ENCODE results near the gene ZXDC. TPM values are rescaled to one million over a fixed set of nuclear protein-coding genes. Genes with fewer than 3 reads are reported as not detected.

The ZXDC gene
- total and polyA plus RNA-seq, 2 donors (not counting 1 experiment from before 2014, with no cell fraction given), result 38.9 to 70.9 TPM

DNA sequence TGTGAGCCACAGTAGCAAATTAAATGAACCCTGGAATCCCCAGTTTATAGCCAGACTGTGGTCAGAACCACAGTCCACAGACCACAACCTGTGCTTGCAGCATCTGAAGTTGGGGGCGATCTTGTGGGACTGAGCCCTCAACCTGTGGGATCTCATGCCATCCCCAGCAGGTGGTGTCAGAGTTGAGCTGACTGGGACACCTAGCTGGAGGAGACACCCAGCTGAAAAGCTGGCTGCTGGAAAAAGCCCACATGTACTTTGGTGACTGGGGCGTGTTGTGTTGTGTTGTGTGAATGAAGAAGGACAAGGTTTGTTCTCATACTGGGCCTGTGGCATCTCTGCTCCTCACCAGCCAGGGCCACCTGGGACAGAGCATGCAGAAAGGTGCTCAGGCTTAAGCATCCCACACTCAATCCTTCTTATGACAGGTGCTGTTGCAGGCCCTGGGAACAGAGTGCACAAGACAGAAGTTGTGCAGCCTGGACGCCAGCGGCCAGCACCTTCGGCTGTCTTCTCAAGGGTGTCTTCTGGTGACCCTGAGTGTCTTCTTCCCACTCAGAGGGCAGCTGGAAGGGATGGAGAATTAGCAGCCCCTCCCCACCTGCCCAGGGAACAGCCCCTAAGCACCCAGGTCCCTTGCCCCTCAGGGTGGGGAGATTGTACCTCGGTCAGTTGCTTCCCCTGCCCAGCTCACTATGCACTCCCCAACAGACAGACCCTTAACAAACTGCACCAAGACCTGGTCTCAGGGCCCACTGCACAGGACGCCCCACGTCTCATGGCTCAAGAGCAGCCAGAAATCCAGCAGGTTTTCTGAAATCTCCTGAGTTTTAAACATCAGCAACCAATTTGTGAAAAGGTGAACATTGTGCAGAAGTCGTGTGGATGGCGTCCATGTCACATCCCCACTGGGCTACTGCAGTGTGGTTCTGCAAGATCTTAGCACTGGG, 44.1 kb upstream of the ZXDC start:
- DNase-seq (no peak), ATAC-seq (ENCODE audit: low read depth) (no peak)
- H3K4me1 ChIP-seq (ENCODE audit: control insufficient read depth in 2 of 2, insufficient read depth in 2 of 2, low read length in 2 of 2), result peaks cover 0 to 7% of the 10 kb centered on the region in 2 donors
- H3K27ac Mint-ChIP-seq, result no peak overlapping the region
- H3K27me3 ChIP-seq (replicated peaks in 1 of 4; ENCODE audit: control extremely low read depth in 1 of 4, control insufficient read depth in 3 of 4, insufficient read depth in 4 of 4, low read length in 3 of 4), result peaks cover 0 to 24% (median 8%) of the 10 kb centered on the region in 4 experiments
- peaks cover 18% of the 10 kb centered on the region for H3K27me3 Mint-ChIP-seq
- no peaks in the 10 kb centered on the region for H3K9me3 Mint-ChIP-seq (ENCODE audit: insufficient read depth)
- no peak overlapping the region for H3K4me2 ChIP-seq (replicated peaks; ENCODE audit: low read depth, low read length, poor library complexity, severe bottlenecking)
- H3K9ac ChIP-seq (ENCODE audit: low read length), result no peak overlapping the region
- no peak overlapping the region for H3K27ac ChIP-seq (ENCODE audit: low read length in 2 of 2)
- 77% methylated on average over 6 of the region's 10 CpGs for WGBS (ENCODE audit: insufficient coverage)
- H3K4me1 Mint-ChIP-seq, result no peaks in the 10 kb centered on the region
- H2AFZ ChIP-seq (ENCODE audit: insufficient read depth, low read depth, low read length, poor library complexity, severe bottlenecking), result no peak overlapping the region
- no peaks in the 10 kb centered on the region for H4K20me1 ChIP-seq (ENCODE audit: control insufficient read depth, insufficient read depth, low read length, poor library complexity, severe bottlenecking)
- ChIA-PET POLR2A (no interaction called here), CTCF (interaction anchor here (0.9 to 5.9 kb wide), 3 partner anchors 11 to 1027 kb away, joined by 3 to 92 read pairs (median 7); no protein-coding TSS in a partner anchor)
- H3K36me3 ChIP-seq (replicated peaks in 1 of 2; ENCODE audit: control extremely low read depth in 1 of 2, control insufficient read depth in 1 of 2, extremely low read depth in 1 of 2, insufficient read depth in 2 of 2, low read length in 1 of 2), result no peaks in the 10 kb centered on the region
- H3K9me3 ChIP-seq (ENCODE audit: control extremely low read depth in 1 of 3, control insufficient read depth in 2 of 3, insufficient read depth in 1 of 3, low read length in 2 of 3), result no peaks in the 10 kb centered on the region
- no peak overlapping the region for H3K4me3 Mint-ChIP-seq
- no peaks in the 10 kb centered on the region for H3K79me2 ChIP-seq (ENCODE audit: control insufficient read depth, insufficient read depth, low read length)
- intact Hi-C loops (cut with micrococcal nuclease), result loop anchor here (5.0 kb wide), 1 partner anchor 463 kb away; the partner anchor contains the start of gene PLXNA1
- no peak overlapping the region for H3K4me3 ChIP-seq (ENCODE audit: control extremely low read depth in 1 of 5, extremely low read depth in 1 of 5, insufficient read depth in 1 of 5, low read depth in 2 of 5, low read length in 4 of 5)
- no peak for TF ChIP-seq EZH2 (IDR thresholded peaks at IDR 0.05; ENCODE audit: borderline replicate concordance, insufficient read depth, low read depth, low read length, poor library complexity, severe bottlenecking)
- TF ChIP-seq, protein P1, sequence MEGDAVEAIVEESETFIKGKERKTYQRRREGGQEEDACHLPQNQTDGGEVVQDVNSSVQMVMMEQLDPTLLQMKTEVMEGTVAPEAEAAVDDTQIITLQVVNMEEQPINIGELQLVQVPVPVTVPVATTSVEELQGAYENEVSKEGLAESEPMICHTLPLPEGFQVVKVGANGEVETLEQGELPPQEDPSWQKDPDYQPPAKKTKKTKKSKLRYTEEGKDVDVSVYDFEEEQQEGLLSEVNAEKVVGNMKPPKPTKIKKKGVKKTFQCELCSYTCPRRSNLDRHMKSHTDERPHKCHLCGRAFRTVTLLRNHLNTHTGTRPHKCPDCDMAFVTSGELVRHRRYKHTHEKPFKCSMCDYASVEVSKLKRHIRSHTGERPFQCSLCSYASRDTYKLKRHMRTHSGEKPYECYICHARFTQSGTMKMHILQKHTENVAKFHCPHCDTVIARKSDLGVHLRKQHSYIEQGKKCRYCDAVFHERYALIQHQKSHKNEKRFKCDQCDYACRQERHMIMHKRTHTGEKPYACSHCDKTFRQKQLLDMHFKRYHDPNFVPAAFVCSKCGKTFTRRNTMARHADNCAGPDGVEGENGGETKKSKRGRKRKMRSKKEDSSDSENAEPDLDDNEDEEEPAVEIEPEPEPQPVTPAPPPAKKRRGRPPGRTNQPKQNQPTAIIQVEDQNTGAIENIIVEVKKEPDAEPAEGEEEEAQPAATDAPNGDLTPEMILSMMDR (IDR thresholded peaks at IDR 0.05), result no peak

DNA sequence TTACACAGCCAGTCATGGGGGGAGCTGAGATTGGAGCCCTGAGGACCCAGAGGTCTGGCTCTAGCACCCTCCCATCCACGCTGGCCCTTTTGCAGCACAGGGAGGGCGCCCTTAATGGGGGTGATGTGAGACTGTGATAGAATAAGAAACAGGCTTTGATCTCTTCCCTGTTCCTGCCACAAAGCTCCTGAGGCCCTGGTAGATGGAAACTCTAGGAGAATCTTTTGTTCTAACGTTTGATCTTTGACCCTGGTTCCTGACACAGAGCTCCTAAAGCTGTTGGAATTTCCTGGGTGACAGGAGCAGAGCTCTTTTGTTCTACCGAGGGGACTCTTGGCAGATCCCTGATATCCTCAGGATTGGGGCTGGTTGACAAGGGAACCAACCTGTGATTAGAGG, 43.1 kb upstream of the ZXDC start:
- POLR2A ChIA-PET, result no interaction called here
- CTCF ChIA-PET, result interaction anchor here (5.9 kb wide), 1 partner anchor 1028 kb away, joined by 92 read pairs; no protein-coding TSS in a partner anchor
- Mint-ChIP-seq H3K27ac (no peak overlapping the region), H3K27me3 (peaks cover 17% of the 10 kb centered on the region), H3K4me1 (no peaks in the 10 kb centered on the region), H3K9me3 (ENCODE audit: insufficient read depth) (no peaks in the 10 kb centered on the region), H3K4me3 (no peak overlapping the region)
- Histone ChIP-seq H3K9me3 (ENCODE audit: control extremely low read depth in 1 of 3, control insufficient read depth in 2 of 3, insufficient read depth in 1 of 3, low read length in 2 of 3) (no peaks in the 10 kb centered on the region), H4K20me1 (ENCODE audit: control insufficient read depth, insufficient read depth, low read length, poor library complexity, severe bottlenecking) (no peaks in the 10 kb centered on the region), H3K27me3 (replicated peaks in 1 of 4; ENCODE audit: control extremely low read depth in 1 of 4, control insufficient read depth in 3 of 4, insufficient read depth in 4 of 4, low read length in 3 of 4) (peaks cover 0 to 18% (median 6%) of the 10 kb centered on the region in 4 experiments), H3K4me3 (ENCODE audit: control extremely low read depth in 1 of 5, extremely low read depth in 1 of 5, insufficient read depth in 1 of 5, low read depth in 2 of 5, low read length in 4 of 5) (no peak overlapping the region), H3K79me2 (ENCODE audit: control insufficient read depth, insufficient read depth, low read length) (no peaks in the 10 kb centered on the region), H3K36me3 (replicated peaks in 1 of 2; ENCODE audit: control extremely low read depth in 1 of 2, control insufficient read depth in 1 of 2, extremely low read depth in 1 of 2, insufficient read depth in 2 of 2, low read length in 1 of 2) (no peaks in the 10 kb centered on the region), H2AFZ (ENCODE audit: insufficient read depth, low read depth, low read length, poor library complexity, severe bottlenecking) (no peak overlapping the region), H3K4me1 (ENCODE audit: control insufficient read depth in 2 of 2, insufficient read depth in 2 of 2, low read length in 2 of 2) (peaks cover 0 to 1% of the 10 kb centered on the region in 2 donors), H3K9ac (ENCODE audit: low read length) (no peak overlapping the region), H3K27ac (ENCODE audit: low read length in 2 of 2) (no peak overlapping the region), H3K4me2 (replicated peaks; ENCODE audit: low read depth, low read length, poor library complexity, severe bottlenecking) (no peak overlapping the region)
- intact Hi-C loops (cut with micrococcal nuclease), result no loop called here
- ATAC-seq (ENCODE audit: low read depth) (no peak), DNase-seq (no peak)
- no peak for TF ChIP-seq EZH2 (IDR thresholded peaks at IDR 0.05; ENCODE audit: borderline replicate concordance, insufficient read depth, low read depth, low read length, poor library complexity, severe bottlenecking)
- TF ChIP-seq, protein P1 (IDR thresholded peaks at IDR 0.05), result no peak
- WGBS (ENCODE audit: insufficient coverage), result 81% methylated on average over 3 of the region's 4 CpGs
